Adrenal gland (tissue), 5 donors: ENCODE results near the gene EML2.

Experiments used
- CTCF ChIP-seq, 6 experiments: fragments of 450-650 bp in 4 of 6; fragments of 200-600 bp in 2 of 6; sonication (generic) in 1 of 6; IDR thresholded peaks; 1 replicate in 5 of 6; 2 replicates in 1 of 6; pipeline versions ENCODE4 v1.5.1 to v1.8.0; 2016 to 2021; ENCODE audit warnings: antibody characterized with exemption in 6 of 6, mild to moderate bottlenecking in 2 of 6, moderate library complexity in 1 of 6
- POLR2A ChIP-seq, 2 donors: fragments of 450-650 bp; IDR thresholded peaks; one replicate each; pipeline ENCODE4 v1.6.1; 2017; ENCODE audit warnings: antibody characterized with exemption in 2 of 2, mild to moderate bottlenecking in 2 of 2, moderate library complexity in 1 of 2
- donor health status: DM: no; HTN: no; CAD: no.

- TF ChIP-seq CTCF (IDR thresholded peaks at IDR 0.05): no peak
- no peak for TF ChIP-seq POLR2A (IDR thresholded peaks at IDR 0.05)
Measured at GRCh38 chr19:45687599-45687998, 48.4 kb upstream of the EML2 start.
